ENCODE measurements around the gene ZDHHC11. TPM values are rescaled to one million over a fixed set of nuclear protein-coding genes. Genes with fewer than 3 reads are reported as not detected.
A peak's percentile ranks its signal among the peaks of the same experiment; 100 is the strongest.
"Not testable (repeated sequence)": the region's sequence is repeated elsewhere in the genome, so short reads cannot be mapped to it uniquely, and the experiment has no call there.

ZDHHC11 gene
- total and polyA plus RNA-seq, 5 experiments from 2014 or later = 9.8 to 16.4 TPM; not detected in 3

DNA sequence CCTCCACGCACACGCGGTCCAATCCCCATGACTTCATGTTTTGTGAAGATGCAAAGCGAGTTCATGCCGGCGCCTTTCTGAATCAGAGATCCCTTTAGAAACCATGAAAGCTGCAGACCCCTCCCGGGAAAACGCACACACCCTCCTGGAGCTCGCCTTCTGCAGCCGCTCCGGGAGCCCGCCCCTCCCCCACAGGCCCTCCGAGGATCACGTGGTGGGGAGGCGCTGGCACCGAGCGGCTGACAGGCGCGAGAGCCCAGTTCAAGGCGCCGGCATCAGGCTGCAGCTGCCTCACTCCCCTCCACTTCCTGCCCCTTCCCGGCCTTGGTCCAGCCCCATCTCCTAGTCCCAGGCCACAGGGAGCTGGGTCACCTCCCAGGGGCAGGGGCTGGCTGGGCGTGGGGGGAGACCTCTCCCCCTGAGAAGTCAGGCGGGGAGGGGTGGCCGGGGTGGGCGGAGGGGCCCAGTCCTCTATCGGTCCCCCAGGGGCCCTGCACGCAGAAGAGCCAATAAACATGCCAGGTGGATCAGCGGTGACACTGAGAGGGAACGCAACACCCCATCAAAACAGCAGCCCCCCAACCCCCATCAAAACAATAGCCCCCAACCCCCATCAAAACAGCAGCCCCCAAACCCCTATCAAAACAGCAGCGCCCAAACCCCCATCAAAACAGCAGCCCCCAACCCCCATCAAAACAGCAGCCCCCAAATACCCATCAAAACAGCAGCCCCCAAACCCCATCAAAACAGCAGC is 67.6 kb downstream of the ZDHHC11 start:
- Mint-ChIP-seq H3K27ac (peak overlapping the region in 1 of 10 donors; percentile 73), H3K4me3 (peak overlapping the region; percentile 61 to 84 (median 74))
- ATAC-seq (peak; percentile 14 to 29), DNase-seq (peak in 4 of 10 donors; percentile 10 to 32 (median 32))
- H3K36me3 Mint-ChIP-seq, POLR2A ChIA-PET, H3K9me3 Mint-ChIP-seq, H3K4me1 Mint-ChIP-seq, H3K27me3 Mint-ChIP-seq: not testable (repeated sequence)

DNA sequence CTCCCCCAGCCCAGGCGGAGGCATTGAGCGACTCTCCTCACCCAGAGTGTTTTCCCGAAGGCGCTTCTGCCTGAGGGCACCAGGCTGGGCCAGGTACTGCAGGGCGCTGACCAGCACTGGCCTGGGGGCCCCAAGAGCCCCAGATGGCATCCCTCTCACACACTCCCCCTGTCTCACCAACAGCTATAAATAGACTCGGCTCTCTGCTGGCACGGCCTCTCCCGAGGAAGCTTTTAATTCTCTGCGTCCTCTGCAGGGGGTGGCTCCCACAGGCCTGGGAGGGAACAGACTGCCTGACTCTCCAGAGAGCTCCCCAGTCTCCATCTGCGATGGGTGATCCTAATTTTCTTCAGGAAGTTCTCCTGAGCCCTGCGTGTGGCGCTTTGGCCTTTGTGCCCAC is 68.4 kb downstream of the ZDHHC11 start:
- not testable (repeated sequence) for H3K4me1 Mint-ChIP-seq

DNA sequence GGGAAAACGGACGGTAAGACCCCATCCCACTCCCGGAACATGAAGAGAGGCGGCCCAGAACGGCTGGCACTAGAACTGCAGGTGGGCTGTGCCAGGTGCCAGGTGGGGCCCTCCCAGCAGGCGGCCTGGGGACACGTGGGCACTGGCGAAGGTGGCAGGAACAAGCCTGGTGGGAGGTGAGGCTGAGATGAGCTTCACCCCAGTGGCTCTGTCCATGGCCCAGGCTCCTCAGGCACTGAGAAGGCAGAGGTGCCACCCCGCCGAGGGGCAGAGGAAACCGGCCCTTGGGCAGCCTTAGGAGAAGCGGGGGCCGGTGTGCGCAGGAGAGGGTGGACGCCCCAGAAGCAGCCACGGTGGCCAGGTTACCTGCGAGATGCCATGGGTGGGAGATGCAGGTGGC is 70.2 kb downstream of the ZDHHC11 start:
- H3K4me3 Mint-ChIP-seq, H3K4me1 Mint-ChIP-seq, POLR2A ChIA-PET, H3K27me3 Mint-ChIP-seq, H3K36me3 Mint-ChIP-seq, H3K9me3 Mint-ChIP-seq, ATAC-seq, H3K27ac Mint-ChIP-seq: not testable (repeated sequence)
- DNase-seq = peak in 1 of 10 donors; percentile 55

More for the DNA sequence above, 68.4 kb downstream of the ZDHHC11 start:
- H3K27me3 Mint-ChIP-seq, ATAC-seq, DNase-seq, H3K4me3 Mint-ChIP-seq, H3K27ac Mint-ChIP-seq, H3K9me3 Mint-ChIP-seq, H3K36me3 Mint-ChIP-seq, POLR2A ChIA-PET: not testable (repeated sequence)

DNA sequence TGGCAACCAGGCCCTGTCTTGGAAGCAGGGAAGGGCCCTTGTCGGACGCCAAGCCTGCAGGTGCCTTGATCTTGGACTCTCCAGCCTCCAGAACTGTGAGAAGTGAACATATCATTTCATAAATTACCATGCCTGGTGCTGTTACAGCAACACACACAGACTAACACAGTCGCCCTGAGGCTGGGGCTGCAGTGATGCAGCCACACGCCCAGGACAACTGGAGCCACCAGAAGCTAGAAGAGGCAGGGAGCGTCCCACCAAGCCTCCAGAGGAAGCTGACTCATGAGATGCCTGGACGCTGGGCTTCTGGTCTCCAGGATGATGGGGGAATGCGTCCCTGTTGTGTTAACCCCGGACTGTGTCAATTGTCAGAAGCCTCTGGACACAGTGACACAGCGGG is 71.8 kb downstream of the ZDHHC11 start:
- H3K4me3 Mint-ChIP-seq, DNase-seq, H3K27me3 Mint-ChIP-seq, H3K4me1 Mint-ChIP-seq, POLR2A ChIA-PET, H3K36me3 Mint-ChIP-seq, H3K27ac Mint-ChIP-seq, H3K9me3 Mint-ChIP-seq, ATAC-seq: not testable (repeated sequence)

DNA sequence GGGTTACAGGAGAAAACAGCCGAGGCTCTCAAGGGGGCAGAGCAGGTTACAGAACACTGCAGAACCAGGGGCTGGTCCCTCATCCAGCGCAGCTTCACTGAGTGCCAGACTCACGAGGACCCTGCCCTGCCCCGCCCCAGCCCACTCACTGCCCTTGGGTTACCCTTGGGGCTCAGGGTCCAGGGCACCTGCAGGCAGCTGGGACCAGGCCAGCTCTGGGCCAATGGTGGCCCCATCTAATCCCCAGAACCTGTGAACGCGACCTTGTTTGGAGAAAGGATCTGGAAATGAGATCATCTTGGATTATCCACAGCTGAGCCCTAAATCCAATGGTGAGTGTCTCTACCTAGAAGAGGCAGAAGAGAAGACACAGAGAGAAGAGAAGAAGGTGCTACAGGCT is 72.4 kb downstream of the ZDHHC11 start:
- DNase-seq, H3K9me3 Mint-ChIP-seq, ATAC-seq, H3K36me3 Mint-ChIP-seq, H3K27ac Mint-ChIP-seq, H3K4me3 Mint-ChIP-seq, H3K27me3 Mint-ChIP-seq, POLR2A ChIA-PET, H3K4me1 Mint-ChIP-seq: not testable (repeated sequence)

DNA sequence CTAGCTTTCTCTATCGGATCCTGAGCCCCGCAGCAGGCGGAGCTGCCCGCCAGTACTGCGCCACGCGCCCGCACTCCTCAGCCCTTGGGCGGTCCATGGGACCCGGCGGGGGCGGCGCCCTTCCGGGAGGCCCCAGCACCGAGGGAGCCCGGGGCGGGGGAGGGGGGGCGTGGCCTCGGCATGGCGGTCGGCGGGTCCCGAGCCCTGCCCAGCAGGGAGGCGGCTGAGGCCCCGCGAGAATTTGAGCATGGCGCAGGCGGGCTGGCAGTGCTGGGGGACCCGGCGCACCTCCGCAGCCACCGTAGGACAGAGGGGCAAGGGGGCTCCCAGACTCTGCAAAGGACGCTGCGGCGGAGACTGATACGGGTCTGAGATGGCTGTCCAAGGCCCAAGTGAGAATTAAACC is 73.0 kb downstream of the ZDHHC11 start:
- Mint-ChIP-seq H3K4me3 (no peak overlapping the region), H3K27me3 (peaks cover 0 to 10% (median 3%) of the 10 kb centered on the region in 5 donors), H3K4me1 (no peaks in the 10 kb centered on the region), H3K27ac (no peak overlapping the region), H3K36me3 (no peaks in the 10 kb centered on the region), H3K9me3 (no peaks in the 10 kb centered on the region)
- ATAC-seq (no peak), DNase-seq (no peak)
- POLR2A ChIA-PET = no interaction called here

DNA sequence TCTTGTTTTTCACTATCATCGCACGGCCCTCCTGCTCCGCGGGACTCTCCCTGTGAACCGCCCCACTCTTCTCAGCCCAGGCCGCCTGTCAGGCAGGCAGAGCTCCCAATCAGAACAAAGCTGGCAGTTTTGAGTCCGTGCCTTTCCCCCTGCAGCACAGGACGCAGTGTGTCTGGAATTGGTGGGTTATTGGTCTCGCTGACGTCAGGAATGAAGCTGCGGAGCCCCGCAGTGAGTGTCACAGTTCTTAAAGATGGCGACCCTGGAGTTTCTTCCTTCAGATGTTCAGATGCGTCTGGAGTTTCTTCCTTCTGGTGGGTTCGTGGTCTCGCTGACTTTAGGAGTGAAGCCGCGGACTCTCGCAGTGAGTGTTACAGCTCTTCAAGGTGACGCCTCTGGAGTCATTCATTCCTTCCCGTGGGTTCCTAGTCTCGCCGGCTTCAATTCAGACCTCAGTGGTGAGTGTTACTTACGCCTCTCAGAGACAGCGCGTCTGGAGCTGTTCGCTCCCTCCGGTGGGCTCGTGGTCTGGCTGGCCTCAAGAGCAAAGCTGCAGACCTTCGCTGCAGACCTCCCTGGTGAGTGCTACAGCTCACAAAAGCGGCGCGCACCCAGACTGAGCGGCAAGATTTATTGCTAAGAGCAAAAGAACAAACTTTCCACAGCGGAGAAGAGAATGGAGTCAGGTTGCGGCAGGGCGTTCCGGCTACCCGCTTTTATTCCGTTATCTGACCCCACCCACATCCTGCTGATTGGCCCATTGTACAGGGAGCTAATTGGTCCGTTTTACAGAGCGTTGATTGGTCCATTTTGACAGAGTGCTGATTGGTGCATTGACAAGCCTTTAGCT is 73.7 kb downstream of the ZDHHC11 start:
- POLR2A ChIA-PET = no interaction called here
- DNase-seq (peak in 1 of 10 donors; percentile 15), ATAC-seq (no peak)
- H3K4me3 Mint-ChIP-seq = no peak overlapping the region
- no peaks in the 10 kb centered on the region for H3K4me1 Mint-ChIP-seq
- no peaks in the 10 kb centered on the region for H3K9me3 Mint-ChIP-seq
- no peaks in the 10 kb centered on the region for H3K36me3 Mint-ChIP-seq
- peaks cover 0 to 10% (median 3%) of the 10 kb centered on the region in 5 donors for H3K27me3 Mint-ChIP-seq
- no peak overlapping the region for H3K27ac Mint-ChIP-seq

DNA sequence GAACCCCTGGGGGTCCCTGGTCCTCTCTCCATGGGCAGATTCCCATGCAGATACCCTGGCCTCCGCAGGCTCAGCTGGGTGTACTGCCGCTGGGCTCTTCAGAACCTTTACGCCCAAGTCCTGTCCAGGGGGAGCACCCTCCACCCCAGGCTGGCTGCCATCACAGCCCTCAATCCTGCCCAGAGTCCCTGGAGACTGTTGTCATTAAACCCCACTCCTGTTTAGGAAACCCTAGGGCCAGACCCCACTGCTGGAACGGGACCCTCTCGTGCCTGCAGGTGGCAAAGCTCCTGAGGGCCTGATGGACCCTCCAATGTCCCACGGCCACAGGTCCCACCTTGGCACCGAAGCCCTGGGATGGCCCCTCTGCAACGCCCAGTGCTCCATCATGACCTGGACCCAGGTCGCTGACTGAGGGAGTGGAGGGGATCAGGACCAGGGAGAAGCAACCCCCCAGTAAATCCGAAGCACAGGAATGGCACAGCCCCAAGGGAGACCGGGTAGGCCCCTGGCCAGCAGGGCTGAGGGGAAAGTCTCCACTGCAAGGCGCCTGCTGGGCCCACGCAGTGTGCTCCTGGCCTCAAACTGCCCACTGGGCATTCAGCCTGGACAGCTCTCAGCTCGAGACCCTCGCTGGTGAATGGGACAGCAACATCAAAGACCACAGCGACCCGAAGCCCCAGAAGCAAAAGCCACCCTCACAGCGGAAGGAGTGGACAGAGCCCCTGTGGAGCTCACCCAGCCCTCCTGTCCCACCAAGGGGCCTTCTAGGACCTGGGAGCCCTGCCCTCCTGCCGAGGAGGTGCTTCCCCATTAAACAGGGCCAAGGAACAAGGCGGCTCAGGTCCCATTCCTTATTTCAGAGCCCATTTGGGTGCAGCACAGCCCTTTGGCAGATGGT is 74.6 kb downstream of the ZDHHC11 start:
- DNase-seq (no peak), ATAC-seq (no peak)
- H3K9me3 Mint-ChIP-seq = no peaks in the 10 kb centered on the region
- H3K27me3 Mint-ChIP-seq = peaks cover 0 to 10% (median 3%) of the 10 kb centered on the region in 5 donors
- no peaks in the 10 kb centered on the region for H3K4me1 Mint-ChIP-seq
- H3K27ac Mint-ChIP-seq = no peak overlapping the region
- no peak overlapping the region for H3K4me3 Mint-ChIP-seq
- POLR2A ChIA-PET = no interaction called here
- H3K36me3 Mint-ChIP-seq = no peaks in the 10 kb centered on the region

DNA sequence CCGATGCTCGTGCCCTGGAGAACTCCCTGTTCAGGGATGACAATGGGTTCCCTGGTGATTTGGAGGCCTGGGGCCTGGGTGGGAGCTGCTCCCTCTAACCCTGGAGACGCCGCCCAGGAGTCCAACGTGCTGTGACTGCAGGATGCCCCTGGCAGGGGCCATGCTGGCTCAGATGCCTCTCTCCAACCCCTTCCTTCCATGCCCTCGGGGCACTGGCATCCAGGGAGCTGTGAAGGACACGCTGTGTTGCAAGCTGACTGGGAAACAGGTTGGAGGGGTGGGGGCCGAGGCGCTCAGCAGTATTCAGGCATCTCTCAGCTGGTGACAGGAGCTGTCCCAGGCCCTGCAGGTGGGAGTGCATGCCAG is 75.2 kb downstream of the ZDHHC11 start:
- H3K4me1 Mint-ChIP-seq, DNase-seq, H3K9me3 Mint-ChIP-seq, POLR2A ChIA-PET, ATAC-seq, H3K4me3 Mint-ChIP-seq, H3K27me3 Mint-ChIP-seq, H3K27ac Mint-ChIP-seq, H3K36me3 Mint-ChIP-seq: not testable (repeated sequence)

DNA sequence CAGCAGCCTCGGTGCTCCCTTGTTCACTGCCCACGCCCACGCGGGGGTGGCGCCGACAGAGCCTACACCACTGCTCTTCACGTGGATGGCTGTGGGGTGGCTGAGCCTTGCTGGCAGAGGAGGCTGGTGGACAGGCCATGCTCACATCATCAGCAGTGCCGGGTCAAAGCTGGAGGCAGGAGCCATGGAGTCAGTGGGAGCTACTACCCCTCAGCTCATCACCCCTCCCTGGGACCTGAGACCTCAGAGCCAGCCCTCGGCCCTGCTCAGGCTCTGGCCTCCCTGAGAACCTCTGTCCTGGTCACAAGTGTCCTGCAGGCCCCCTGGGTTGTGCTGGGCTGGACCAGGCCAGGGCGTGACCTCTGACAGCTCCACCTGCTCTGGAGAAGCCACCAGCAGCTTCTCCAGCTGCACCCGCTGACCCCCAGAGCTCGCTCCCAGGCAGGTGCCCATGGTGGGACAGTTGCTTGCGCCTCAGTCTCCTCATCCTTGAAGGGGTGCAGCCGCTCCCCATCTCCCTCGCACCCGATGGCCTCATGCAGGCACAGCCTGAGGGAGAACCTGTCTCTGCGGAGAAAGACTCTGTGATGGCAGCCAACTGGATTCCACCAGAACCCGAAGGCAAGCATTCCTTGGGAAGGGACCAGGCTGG is 75.8 kb downstream of the ZDHHC11 start:
- H3K4me3 Mint-ChIP-seq, H3K4me1 Mint-ChIP-seq, H3K27me3 Mint-ChIP-seq, H3K36me3 Mint-ChIP-seq, H3K27ac Mint-ChIP-seq, DNase-seq, ATAC-seq, POLR2A ChIA-PET, H3K9me3 Mint-ChIP-seq: not testable (repeated sequence)

DNA sequence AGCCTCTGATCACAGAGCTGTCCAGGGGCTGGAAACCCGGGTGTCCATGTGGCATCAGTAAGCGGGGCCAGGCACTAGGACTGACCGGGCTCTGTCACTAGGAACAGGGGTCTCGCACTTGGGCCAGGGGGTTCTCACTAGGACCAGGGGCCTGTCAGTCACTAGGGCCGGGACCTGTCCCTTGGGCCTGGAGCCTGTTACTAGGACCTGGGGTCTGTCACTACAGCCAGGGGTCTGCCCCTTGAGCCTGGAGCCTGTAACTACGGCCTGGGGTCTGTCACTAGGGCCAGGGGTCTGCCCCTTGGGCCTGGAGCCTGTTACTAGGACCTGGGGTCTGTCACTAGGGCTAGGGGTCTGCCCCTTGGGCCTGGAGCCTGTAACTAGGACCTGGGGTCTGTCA is 76.5 kb downstream of the ZDHHC11 start:
- H3K4me1 Mint-ChIP-seq, H3K27ac Mint-ChIP-seq, H3K27me3 Mint-ChIP-seq, DNase-seq, H3K9me3 Mint-ChIP-seq, ATAC-seq, H3K4me3 Mint-ChIP-seq, POLR2A ChIA-PET, H3K36me3 Mint-ChIP-seq: not testable (repeated sequence)

DNA sequence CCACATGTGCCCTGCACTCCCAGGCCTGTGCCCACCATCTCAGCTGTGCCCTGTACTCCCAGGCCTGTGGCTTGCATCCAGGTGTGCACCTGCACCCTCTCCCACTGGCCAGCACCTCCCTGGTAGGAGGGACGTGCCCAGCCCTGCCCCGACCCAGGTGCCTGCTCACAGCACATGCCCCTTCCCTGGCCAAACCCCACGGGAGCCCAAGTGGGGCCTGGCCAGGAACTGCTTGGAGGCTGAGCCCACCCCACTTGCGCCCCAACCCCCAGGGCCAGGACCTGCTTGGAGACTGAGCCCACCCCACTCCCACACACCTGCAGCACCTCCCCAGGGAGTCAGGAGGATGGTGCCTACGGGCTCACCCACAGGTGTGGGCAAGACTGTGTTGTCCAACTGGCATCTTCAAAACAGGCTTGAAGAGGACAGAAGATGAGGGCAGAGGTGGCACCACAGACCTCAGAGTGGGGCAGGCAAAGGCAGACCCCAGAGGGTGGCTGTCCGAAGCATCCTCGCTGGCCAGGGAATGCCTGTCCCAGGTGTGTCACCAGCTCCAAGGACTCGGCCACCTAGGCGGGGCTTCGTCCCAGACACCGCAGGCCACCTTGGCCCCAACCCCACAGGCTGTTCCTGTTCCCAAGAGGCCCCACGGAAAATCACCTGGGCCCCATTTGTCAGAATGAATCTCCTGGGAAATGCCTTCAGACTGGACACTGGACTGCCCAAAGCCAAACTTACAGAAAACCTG is 77.1 kb downstream of the ZDHHC11 start:
- POLR2A ChIA-PET = no interaction called here
- Mint-ChIP-seq H3K27me3 (peaks cover 0 to 10% (median 3%) of the 10 kb centered on the region in 5 donors), H3K27ac (no peak overlapping the region), H3K9me3 (no peaks in the 10 kb centered on the region), H3K36me3 (no peaks in the 10 kb centered on the region), H3K4me3 (no peak overlapping the region), H3K4me1 (no peaks in the 10 kb centered on the region)
- DNase-seq (no peak), ATAC-seq (no peak)
